A673 (cell line): ENCODE results near the gene CCR8. TPM values are rescaled to one million over a fixed set of nuclear protein-coding genes. Genes with fewer than 3 reads are reported as not detected.

Experiments
- BruUV-seq: library from RNA; stranded (reverse); fragments of 400-500 nt; replicated peaks from 2 replicates; lab custom pipeline; 2021; lab: Mats Ljungman, UMichigan
- CTCF ChIA-PET: fragments of 300-600 bp; sonication (Branson Sonifier 250); formaldehyde crosslinking; loops from one replicate; lab custom pipeline; 2022; ENCODE audit warnings: antibody characterized with exemption; lab: Charles Lee
- POLR2A ChIA-PET: fragments of 300-600 bp; sonication (Branson Sonifier 250); formaldehyde crosslinking; loops from one replicate; lab custom pipeline; 2022; ENCODE audit warnings: antibody characterized with exemption; ENCODE audit not compliant: low non-redundant PET; lab: Charles Lee
- DNase-seq: peaks from one replicate; pipeline ENCODE4 v3.0.0-alpha.2; 2015; ENCODE audit warnings: low spot score
- H3K27ac ChIP-seq: fragments of 200-600 bp; sonication (generic); 2 replicates; pipeline ENCODE4 v1.5.1; 2016; ENCODE audit warnings: mixed run types, low read depth, mild to moderate bottlenecking, mixed read lengths, antibody characterized with exemption, low read length; ENCODE audit not compliant: poor library complexity, severe bottlenecking
- H3K27me3 ChIP-seq: fragments of 200-600 bp; sonication (generic); replicated peaks from 2 replicates; pipeline ENCODE4 v1.6.1; 2017; ENCODE audit warnings: mixed run types, low read depth, mild to moderate bottlenecking, mixed read lengths, antibody characterized with exemption, low read length; ENCODE audit not compliant: insufficient read depth, poor library complexity
- H3K36me3 ChIP-seq: fragments of 200-600 bp; sonication (generic); 2 replicates; pipeline ENCODE4 v1.6.1; 2016; ENCODE audit warnings: mixed run types, mild to moderate bottlenecking, mixed read lengths, antibody characterized with exemption, low read length; ENCODE audit not compliant: insufficient read depth, poor library complexity, severe bottlenecking
- H3K4me1 ChIP-seq: fragments of 200-600 bp; sonication (generic); 2 replicates; pipeline ENCODE4 v1.6.1; 2017; ENCODE audit warnings: mixed run types, mild to moderate bottlenecking, mixed read lengths, antibody characterized with exemption, low read length; ENCODE audit not compliant: insufficient read depth, poor library complexity, severe bottlenecking
- H3K4me3 ChIP-seq: fragments of 200-600 bp; sonication (generic); 2 replicates; pipeline ENCODE4 v1.5.1; 2016; ENCODE audit warnings: low read depth, mixed run types, mild to moderate bottlenecking, mixed read lengths, low read length; ENCODE audit not compliant: poor library complexity, severe bottlenecking
- H3K9me3 ChIP-seq: fragments of 200-600 bp; sonication (generic); 2 replicates; pipeline ENCODE4 v1.6.1; 2016; ENCODE audit warnings: mixed run types, low read depth, mild to moderate bottlenecking, mixed read lengths, antibody characterized with exemption, low read length; ENCODE audit not compliant: poor library complexity, severe bottlenecking
- CTCF ChIP-seq: fragments of 300-800, 200-600 bp; sonication (generic); conservative IDR thresholded peaks from 2 replicates; pipeline ENCODE4 v1.5.1; 2017; ENCODE audit warnings: low read depth, mild to moderate bottlenecking, antibody characterized with exemption, low read length, moderate library complexity, mixed read lengths
- EZH2 ChIP-seq: fragments of 200-600 bp; sonication (generic); IDR thresholded peaks from 2 replicates; pipeline ENCODE4 v1.6.1; 2017; ENCODE audit warnings: borderline replicate concordance, low read depth, mild to moderate bottlenecking, mixed read lengths, antibody characterized with exemption, low read length; ENCODE audit not compliant: poor library complexity, severe bottlenecking
- intact Hi-C: fragments of 100-400 bp; cut with micrococcal nuclease; formaldehyde crosslinking; loops from one replicate; pipeline ENCODE4 v1.10.0; 2022; ENCODE audit not compliant: unreplicated experiment
- total RNA-seq: library from RNA; stranded (reverse); gene quantifications from 2 replicates; pipeline ENCODE4 v1.2.3, GENCODE V29; 2021

Gene CCR8
- total RNA-seq, 1 experiment from 2014 or later: not detected

DNA sequence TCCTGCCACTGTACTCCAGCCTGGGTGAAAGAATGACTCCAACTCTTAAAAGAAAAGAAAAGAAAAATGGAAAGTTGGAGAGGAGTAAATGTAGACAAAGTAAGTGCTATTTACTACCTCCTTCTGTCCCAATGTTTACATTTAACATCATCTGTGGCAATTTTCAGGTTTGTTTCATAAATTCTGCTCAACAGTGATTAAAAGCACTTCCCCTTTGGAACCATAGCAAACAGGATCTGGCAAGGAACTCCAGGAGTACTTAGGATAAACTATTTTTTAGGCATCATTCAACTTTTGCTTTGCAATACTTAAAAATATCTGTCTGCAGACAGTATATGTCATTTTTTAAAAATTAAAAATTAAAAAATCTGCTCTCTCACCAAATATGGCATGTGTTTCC is 44.2 kb upstream of the CCR8 start:
- no TSS peak for BruUV-seq
- TF ChIP-seq CTCF (no peak), EZH2 (no peak)
- Histone ChIP-seq H3K27me3 (no peaks in the 10 kb centered on the region), H3K27ac (no peak overlapping the region), H3K4me3 (no peak overlapping the region), H3K36me3 (no peaks in the 10 kb centered on the region), H3K9me3 (no peaks in the 10 kb centered on the region), H3K4me1 (no peaks in the 10 kb centered on the region)
- intact Hi-C loops: loop anchor here (5.0 kb wide), 2 partner anchors 78 to 183 kb away; no protein-coding TSS in a partner anchor
- ChIA-PET CTCF (no interaction called here), POLR2A (no interaction called here)
- DNase-seq: no peak

DNA sequence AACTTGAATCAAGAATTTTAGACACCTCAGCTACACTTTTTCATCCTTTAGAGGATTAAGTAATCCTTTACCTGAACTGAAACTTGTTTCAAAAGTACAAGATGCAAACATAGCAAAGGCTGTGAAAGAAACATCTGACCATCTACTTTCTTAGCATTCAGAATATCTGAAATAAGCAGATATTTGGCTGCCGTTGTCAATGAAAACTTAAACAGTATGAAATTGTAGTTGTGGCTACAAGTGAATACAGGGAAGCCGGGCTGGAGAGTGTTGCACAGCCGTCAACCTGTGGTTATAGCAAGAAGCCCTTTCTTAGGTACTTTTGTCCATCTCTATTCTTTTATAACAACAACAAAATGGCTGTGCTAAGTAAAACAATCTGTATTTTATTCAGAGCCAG is 42.7 kb upstream of the CCR8 start:
- H3K4me3 ChIP-seq: no peak overlapping the region

GRCh38 chr3:39287216-39288164 is 42.0 kb upstream of the CCR8 start:
- intact Hi-C loops: loop anchor here (1.0 to 5.0 kb wide), 4 partner anchors 80 to 185 kb away; no protein-coding TSS in a partner anchor
- Histone ChIP-seq H3K27me3 (no peaks in the 10 kb centered on the region), H3K27ac (no peak overlapping the region), H3K9me3 (no peaks in the 10 kb centered on the region), H3K4me3 (no peak overlapping the region), H3K36me3 (no peaks in the 10 kb centered on the region), H3K4me1 (no peaks in the 10 kb centered on the region)
- no peak for DNase-seq
- BruUV-seq: no TSS peak
- TF ChIP-seq EZH2 (no peak), CTCF (no peak)
- ChIA-PET POLR2A (no interaction called here), CTCF (interaction anchor here (0.7 to 1.5 kb wide), 6 partner anchors 8 to 288 kb away, joined by 3 to 27 read pairs (median 4); partner anchors contain the start of gene CX3CR1)

More for the DNA sequence above, 42.7 kb upstream of the CCR8 start:
- intact Hi-C loops: loop anchor here (5.0 kb wide), 2 partner anchors 79 to 184 kb away; no protein-coding TSS in a partner anchor
- TF ChIP-seq CTCF (no peak), EZH2 (no peak)
- Histone ChIP-seq H3K27me3 (no peaks in the 10 kb centered on the region), H3K27ac (no peak overlapping the region), H3K4me1 (no peaks in the 10 kb centered on the region), H3K9me3 (no peaks in the 10 kb centered on the region), H3K36me3 (no peaks in the 10 kb centered on the region)
- DNase-seq: no peak
- BruUV-seq: no TSS peak
- POLR2A ChIA-PET: no interaction called here
- CTCF ChIA-PET: interaction anchor here (0.6 kb wide), 1 partner anchor 160 kb away, joined by 5 read pairs; no protein-coding TSS in a partner anchor
